ENCODE measurements around the gene CPE. TPM values are rescaled to one million over a fixed set of nuclear protein-coding genes. Genes with fewer than 3 reads are reported as not detected.
"Not testable (repeated sequence)": the region's sequence is repeated elsewhere in the genome, so short reads cannot be mapped to it uniquely, and the experiment has no call there.

Gene CPE
- total and polyA plus RNA-seq, 2 experiments from 2014 or later: 53.9 to 77.9 TPM

GRCh38 chr4:165489786-165490185 is 111.0 kb downstream of the CPE start:
- no peak overlapping the region for H2AFZ ChIP-seq
- H3K27me3 ChIP-seq (replicated peaks; ENCODE audit: insufficient read depth): no peaks in the 10 kb centered on the region
- H4K20me1 ChIP-seq (ENCODE audit: insufficient read depth): no peaks in the 10 kb centered on the region
- in situ Hi-C loops (cut with MboI): no loop called here
- no peak overlapping the region for H3K4me3 ChIP-seq
- H3K4me1 ChIP-seq (ENCODE audit: insufficient read depth): no peaks in the 10 kb centered on the region
- H3K79me2 ChIP-seq (ENCODE audit: insufficient read depth): no peaks in the 10 kb centered on the region
- no peak overlapping the region for H3K4me2 ChIP-seq (ENCODE audit: unreplicated experiment)
- H3K9me3 ChIP-seq (ENCODE audit: low read depth): no peaks in the 10 kb centered on the region
- TF ChIP-seq EZH2 (IDR thresholded peaks at IDR 0.05; ENCODE audit: insufficient read depth, poor library complexity, severe bottlenecking): no peak
- no peak for TF ChIP-seq EZH2phosphoT487 (IDR thresholded peaks at IDR 0.05; ENCODE audit: insufficient read depth, low read depth)
- H3K9ac ChIP-seq: no peak overlapping the region
- no peaks in the 10 kb centered on the region for H3K36me3 ChIP-seq (ENCODE audit: low read depth)
- no peak overlapping the region for H3K27ac ChIP-seq
- DNase-seq: peak; percentile 39
- H3F3A ChIP-seq (ENCODE audit: insufficient read depth): no peaks in the 10 kb centered on the region
- WGBS, 2 experiments (ENCODE audit: low coverage in 1 of 2, low lambda C conversion rate in 2 of 2, missing lambda C conversion rate in 2 of 2): 68 to 79% methylated on average over 1 of the region's 1 CpG
- no peaks in the 10 kb centered on the region for H3K9me2 ChIP-seq (ENCODE audit: insufficient read depth)

- H3K9me3 ChIP-seq (ENCODE audit: low read depth); H3K4me3 ChIP-seq; H3K9me2 ChIP-seq (ENCODE audit: insufficient read depth); H3K4me2 ChIP-seq (ENCODE audit: unreplicated experiment); H3F3A ChIP-seq (ENCODE audit: insufficient read depth); H3K27me3 ChIP-seq (replicated peaks; ENCODE audit: insufficient read depth); DNase-seq; H2AFZ ChIP-seq; H3K79me2 ChIP-seq (ENCODE audit: insufficient read depth); in situ Hi-C loops (cut with MboI); H3K4me1 ChIP-seq (ENCODE audit: insufficient read depth); H3K9ac ChIP-seq; H4K20me1 ChIP-seq (ENCODE audit: insufficient read depth); H3K27ac ChIP-seq; H3K36me3 ChIP-seq (ENCODE audit: low read depth): not testable (repeated sequence)
- WGBS, 2 experiments (ENCODE audit: low coverage in 1 of 2, low lambda C conversion rate in 2 of 2, missing lambda C conversion rate in 2 of 2): 86% methylated on average over 6 of the region's 6 CpGs
These were observed 113.8 kb downstream of the CPE start for GRCh38 chr4:165492583-165492982.

- WGBS, 2 experiments (ENCODE audit: low coverage in 1 of 2, low lambda C conversion rate in 2 of 2, missing lambda C conversion rate in 2 of 2): 76 to 81% methylated on average over 18 of the region's 18 CpGs
These were observed 114.6 kb downstream of the CPE start for GRCh38 chr4:165493359-165493758.

GRCh38 chr4:165502916-165503907 is 124.4 kb downstream of the CPE start:
- no peaks in the 10 kb centered on the region for H3K79me2 ChIP-seq (ENCODE audit: insufficient read depth)
- peaks cover 12% of the 10 kb centered on the region; the same call in 1 of the 2 replicates for H3F3A ChIP-seq (ENCODE audit: insufficient read depth)
- 0 out of 2 replicates have a peak, but pooled peaks cover under 1% of the 10 kb centered on the region for H3K27me3 ChIP-seq (replicated peaks; ENCODE audit: insufficient read depth)
- H3K4me3 ChIP-seq: no peak overlapping the region
- no peak overlapping the region for H2AFZ ChIP-seq
- H3K9ac ChIP-seq: no peak overlapping the region
- WGBS, 2 experiments (ENCODE audit: low coverage in 1 of 2, low lambda C conversion rate in 2 of 2, missing lambda C conversion rate in 2 of 2): 55 to 60% methylated on average over 7 of the region's 7 CpGs
- H3K9me2 ChIP-seq (ENCODE audit: insufficient read depth): no peaks in the 10 kb centered on the region
- DNase-seq: peak; percentile 28
- no peak overlapping the region for H3K27ac ChIP-seq
- no peaks in the 10 kb centered on the region for H3K9me3 ChIP-seq (ENCODE audit: low read depth)
- TF ChIP-seq EZH2 (IDR thresholded peaks at IDR 0.05; ENCODE audit: insufficient read depth, poor library complexity, severe bottlenecking) (no peak), EZH2phosphoT487 (IDR thresholded peaks at IDR 0.05; ENCODE audit: insufficient read depth, low read depth) (no peak)
- H3K36me3 ChIP-seq (ENCODE audit: low read depth): no peaks in the 10 kb centered on the region
- no peaks in the 10 kb centered on the region for H4K20me1 ChIP-seq (ENCODE audit: insufficient read depth)
- H3K4me1 ChIP-seq (ENCODE audit: insufficient read depth): peaks cover 12% of the 10 kb centered on the region
- H3K4me2 ChIP-seq (ENCODE audit: unreplicated experiment): no peak overlapping the region
- in situ Hi-C loops (cut with MboI): no loop called here

More at GRCh38 chr4:165493359-165493758, 114.6 kb downstream of the CPE start:
- in situ Hi-C loops (cut with MboI): no loop called here
- DNase-seq: peak; percentile 45
- H3K9ac ChIP-seq: no peak overlapping the region
- H3K27me3 ChIP-seq (replicated peaks; ENCODE audit: insufficient read depth): no peaks in the 10 kb centered on the region
- no peaks in the 10 kb centered on the region for H3K4me1 ChIP-seq (ENCODE audit: insufficient read depth)
- H3K4me2 ChIP-seq (ENCODE audit: unreplicated experiment): no peak overlapping the region
- no peaks in the 10 kb centered on the region for H4K20me1 ChIP-seq (ENCODE audit: insufficient read depth)
- no peaks in the 10 kb centered on the region for H3K9me3 ChIP-seq (ENCODE audit: low read depth)
- TF ChIP-seq EZH2phosphoT487 (IDR thresholded peaks at IDR 0.05; ENCODE audit: insufficient read depth, low read depth): no peak
- no peak for TF ChIP-seq EZH2 (IDR thresholded peaks at IDR 0.05; ENCODE audit: insufficient read depth, poor library complexity, severe bottlenecking)
- H3K4me3 ChIP-seq: no peak overlapping the region
- no peaks in the 10 kb centered on the region for H3K36me3 ChIP-seq (ENCODE audit: low read depth)
- H3K9me2 ChIP-seq (ENCODE audit: insufficient read depth): no peaks in the 10 kb centered on the region
- no peak overlapping the region for H2AFZ ChIP-seq
- H3K27ac ChIP-seq: no peak overlapping the region
- H3K79me2 ChIP-seq (ENCODE audit: insufficient read depth): no peaks in the 10 kb centered on the region
- no peaks in the 10 kb centered on the region for H3F3A ChIP-seq (ENCODE audit: insufficient read depth)

Data from GM23248 (cell line).